GM19240 (cell line): ENCODE data around the gene HOXD12.

Experiments used
- DNase-seq: peaks from one replicate; pipeline ENCODE4 v3.0.0; 2011; ENCODE audit warnings: low spot score; ENCODE audit not compliant: insufficient read length

HOXD12 gene

GRCh38 chr2:176147800-176148496, 48.4 kb downstream of the HOXD12 start:
- no peak for DNase-seq

- no peak for DNase-seq
These were observed 49.3 kb downstream of the HOXD12 start for GRCh38 chr2:176148751-176149421.

- no peak for DNase-seq
These were observed 49.9 kb downstream of the HOXD12 start for GRCh38 chr2:176149481-176149938.

GRCh38 chr2:176149939-176150583, 50.5 kb downstream of the HOXD12 start:
- no peak for DNase-seq

GRCh38 chr2:176150584-176151441, 51.2 kb downstream of the HOXD12 start:
- DNase-seq: no peak

- DNase-seq: no peak
These were observed 52.1 kb downstream of the HOXD12 start, which contains the start of gene HOXD4 for GRCh38 chr2:176151442-176152287. Gene HOXD4, plus strand, starts transcription at chr2:176151550. Its CDS starts 84 bp downstream, at chr2:176151634.
